Measurements from ENCODE around the gene TMEM63A. TPM values are rescaled to one million over a fixed set of nuclear protein-coding genes. Genes with fewer than 3 reads are reported as not detected.
A peak's percentile ranks its signal among the peaks of the same experiment; 100 is the strongest.

TMEM63A gene
- total and polyA plus RNA-seq, 2 of the 13 experiments (the other 11 are each of a cell fraction or from before 2014, with no cell fraction given): 23.9 to 53.3 TPM

GRCh38 chr1:225890346-225891228, 8.4 kb upstream of the TMEM63A start (continued):
- TF ChIP-seq SAP130 (CRISPR knock-in tag; IDR thresholded peaks at IDR 0.05; ENCODE audit: low read depth) (no peak; the same call in 1 of the 2 replicates), THAP8 (CRISPR knock-in tag; IDR thresholded peaks at IDR 0.05; ENCODE audit: borderline replicate concordance) (no peak), SIN3B (IDR thresholded peaks at IDR 0.05; ENCODE audit: low read length) (no peak), SP2 (CRISPR knock-in tag; IDR thresholded peaks at IDR 0.05) (no peak), YEATS2 (CRISPR knock-in tag; IDR thresholded peaks at IDR 0.05; ENCODE audit: borderline replicate concordance) (no peak), ZNF3 (CRISPR knock-in tag; IDR thresholded peaks at IDR 0.05) (no peak), RORA (CRISPR knock-in tag; IDR thresholded peaks at IDR 0.05) (no peak), HIC2 (CRISPR knock-in tag; IDR thresholded peaks at IDR 0.05; ENCODE audit: low read depth) (peak; percentile 50; the same call in 1 of the 2 replicates), TBL1XR1 (IDR thresholded peaks at IDR 0.05; ENCODE audit: borderline replicate concordance, low read length, partially characterized antibody) (no peak), SMARCC2 (IDR thresholded peaks at IDR 0.05) (no peak), MAX (IDR thresholded peaks at IDR 0.05) (0 out of 2 replicates have a peak, but pooled peaks have one; percentile 19), AGO1 (IDR thresholded peaks at IDR 0.05; ENCODE audit: low read depth, low read length, poor library complexity, severe bottlenecking) (no peak), ZNF292 (CRISPR knock-in tag; IDR thresholded peaks at IDR 0.05; ENCODE audit: borderline replicate concordance, low read depth) (no peak), ZBTB42 (CRISPR knock-in tag; IDR thresholded peaks at IDR 0.05) (no peak), ZNF253 (CRISPR knock-in tag; IDR thresholded peaks at IDR 0.05; ENCODE audit: borderline replicate concordance) (no peak), NR2F6 (IDR thresholded peaks at IDR 0.05) (peak; percentile 94), NR2F6 (CRISPR knock-in tag; IDR thresholded peaks at IDR 0.05) (peak; percentile 96), HES4 (CRISPR knock-in tag; IDR thresholded peaks at IDR 0.05; ENCODE audit: borderline replicate concordance) (no peak), CREB1 (IDR thresholded peaks at IDR 0.05) (peak; percentile 92), CREB1 (CRISPR knock-in tag; IDR thresholded peaks at IDR 0.05) (peak; percentile 70), FOSL2 (CRISPR knock-in tag; IDR thresholded peaks at IDR 0.05) (0 out of 2 replicates have a peak, but pooled peaks have one; percentile 14), TSC22D2 (CRISPR knock-in tag; IDR thresholded peaks at IDR 0.05; ENCODE audit: borderline replicate concordance) (no peak), KLF6 (CRISPR knock-in tag; IDR thresholded peaks at IDR 0.05) (no peak; the same call in 1 of the 2 replicates), ZNF543 (CRISPR knock-in tag; IDR thresholded peaks at IDR 0.05) (no peak), ZNF777 (CRISPR knock-in tag; IDR thresholded peaks at IDR 0.05) (no peak), ZNF850 (CRISPR knock-in tag; conservative IDR thresholded peaks at IDR 0.05) (no peak), ZNF552 (CRISPR knock-in tag; IDR thresholded peaks at IDR 0.05; ENCODE audit: borderline replicate concordance) (no peak), MTF1 (CRISPR knock-in tag; IDR thresholded peaks at IDR 0.05) (no peak), SSRP1 (CRISPR knock-in tag; IDR thresholded peaks at IDR 0.05) (no peak)

Data from HepG2 (cell line).